ENCODE measurements around the gene BOC.
"Not testable (repeated sequence)": the region's sequence is repeated elsewhere in the genome, so short reads cannot be mapped to it uniquely, and the experiment has no call there.

The BOC gene

GRCh38 chr3:113166719-113167492, 44.5 kb upstream of the BOC start:
- ChIA-PET CTCF (no interaction called here), POLR2A (no interaction called here)
- no peak for DNase-seq (ENCODE audit: extremely low spot score)
- TF ChIP-seq, protein P1, sequence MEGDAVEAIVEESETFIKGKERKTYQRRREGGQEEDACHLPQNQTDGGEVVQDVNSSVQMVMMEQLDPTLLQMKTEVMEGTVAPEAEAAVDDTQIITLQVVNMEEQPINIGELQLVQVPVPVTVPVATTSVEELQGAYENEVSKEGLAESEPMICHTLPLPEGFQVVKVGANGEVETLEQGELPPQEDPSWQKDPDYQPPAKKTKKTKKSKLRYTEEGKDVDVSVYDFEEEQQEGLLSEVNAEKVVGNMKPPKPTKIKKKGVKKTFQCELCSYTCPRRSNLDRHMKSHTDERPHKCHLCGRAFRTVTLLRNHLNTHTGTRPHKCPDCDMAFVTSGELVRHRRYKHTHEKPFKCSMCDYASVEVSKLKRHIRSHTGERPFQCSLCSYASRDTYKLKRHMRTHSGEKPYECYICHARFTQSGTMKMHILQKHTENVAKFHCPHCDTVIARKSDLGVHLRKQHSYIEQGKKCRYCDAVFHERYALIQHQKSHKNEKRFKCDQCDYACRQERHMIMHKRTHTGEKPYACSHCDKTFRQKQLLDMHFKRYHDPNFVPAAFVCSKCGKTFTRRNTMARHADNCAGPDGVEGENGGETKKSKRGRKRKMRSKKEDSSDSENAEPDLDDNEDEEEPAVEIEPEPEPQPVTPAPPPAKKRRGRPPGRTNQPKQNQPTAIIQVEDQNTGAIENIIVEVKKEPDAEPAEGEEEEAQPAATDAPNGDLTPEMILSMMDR (IDR thresholded peaks at IDR 0.05; ENCODE audit: control extremely low read depth, extremely low read depth, low read depth, missing control alignments) = no peak

- no peak for DNase-seq (ENCODE audit: extremely low spot score)
- CTCF ChIA-PET = no interaction called here
- TF ChIP-seq, protein P1 (IDR thresholded peaks at IDR 0.05; ENCODE audit: control extremely low read depth, extremely low read depth, low read depth, missing control alignments) = no peak
- POLR2A ChIA-PET = no interaction called here
These were observed 43.2 kb upstream of the BOC start for GRCh38 chr3:113167825-113168801.

GRCh38 chr3:113169891-113170452, 41.4 kb upstream of the BOC start:
- CTCF ChIA-PET = no interaction called here
- DNase-seq (ENCODE audit: extremely low spot score) = no peak
- POLR2A ChIA-PET = no interaction called here
- TF ChIP-seq, protein P1 (IDR thresholded peaks at IDR 0.05; ENCODE audit: control extremely low read depth, extremely low read depth, low read depth, missing control alignments) = no peak

- DNase-seq (ENCODE audit: extremely low spot score) = no peak
- ChIA-PET CTCF (no interaction called here), POLR2A (no interaction called here)
- TF ChIP-seq, protein P1 (IDR thresholded peaks at IDR 0.05; ENCODE audit: control extremely low read depth, extremely low read depth, low read depth, missing control alignments) = no peak
These were observed 40.6 kb upstream of the BOC start for GRCh38 chr3:113170771-113171170.

DNA sequence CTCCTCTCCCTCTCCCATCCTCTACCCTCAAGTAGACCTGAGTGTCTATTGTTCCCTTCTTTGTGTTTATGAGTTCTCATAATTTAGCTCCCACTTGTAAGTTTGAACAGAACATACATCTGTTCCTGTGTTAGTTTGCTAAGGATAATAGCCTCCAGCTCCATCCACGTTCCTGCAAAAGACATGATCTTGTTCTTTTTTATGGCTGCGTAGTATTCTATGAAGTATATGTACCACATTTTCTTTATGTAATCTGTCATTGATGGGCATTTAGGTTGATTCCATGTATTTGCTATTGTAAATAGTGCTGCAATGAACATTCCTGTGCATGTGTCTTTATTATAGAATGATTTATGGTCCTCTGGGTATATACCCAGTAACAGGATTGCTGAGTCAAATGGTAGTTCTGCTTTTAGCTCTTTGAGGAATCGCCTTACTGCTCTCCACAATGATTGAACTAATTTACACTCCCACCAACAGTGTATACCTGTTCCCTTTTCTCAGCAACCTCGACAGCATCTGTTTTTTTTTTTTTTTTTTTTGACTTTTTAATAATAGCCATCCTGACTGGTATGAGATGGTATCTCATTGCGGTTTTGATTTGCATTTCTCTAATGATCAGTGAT, 39.6 kb upstream of the BOC start:
- CTCF ChIA-PET; DNase-seq (ENCODE audit: extremely low spot score); POLR2A ChIA-PET: not testable (repeated sequence)

GRCh38 chr3:113173102-113173501, 38.3 kb upstream of the BOC start:
- CTCF ChIA-PET = no interaction called here
- TF ChIP-seq, protein P1 (IDR thresholded peaks at IDR 0.05; ENCODE audit: control extremely low read depth, extremely low read depth, low read depth, missing control alignments) = no peak
- no peak for DNase-seq (ENCODE audit: extremely low spot score)
- POLR2A ChIA-PET = no interaction called here

Measured in GM10248 (cell line).